Skeletal muscle satellite cell (primary cell): ENCODE results near the gene D2HGDH.

Experiments
- H3K27me3 ChIP-seq: 2 replicates; pipeline ENCODE4 v1.7.0; 2013; ENCODE audit warnings: low read length; ENCODE audit not compliant: control insufficient read depth, insufficient read depth
- H3K36me3 ChIP-seq: 2 replicates; pipeline ENCODE4 v1.7.0; 2013; ENCODE audit warnings: mild to moderate bottlenecking, control low read depth, low read length; ENCODE audit not compliant: insufficient read depth
- H3K4me1 ChIP-seq: 2 replicates; pipeline ENCODE4 v1.7.0; 2013; ENCODE audit warnings: low read length; ENCODE audit not compliant: control insufficient read depth, insufficient read depth
- H3K4me2 ChIP-seq: 2 replicates; pipeline ENCODE4 v1.7.0; 2013; ENCODE audit warnings: mild to moderate bottlenecking, low read length
- H3K4me3 ChIP-seq: 2 replicates; pipeline ENCODE4 v1.7.0; 2013; ENCODE audit warnings: low read length
- H3K9ac ChIP-seq: 2 replicates; pipeline ENCODE4 v1.7.0; 2013; ENCODE audit warnings: mild to moderate bottlenecking, low read depth, low read length, moderate library complexity
- H3K9me3 ChIP-seq: replicated peaks from 2 replicates; pipeline ENCODE4 v1.7.0; 2013; ENCODE audit warnings: mild to moderate bottlenecking, control low read depth, low read length

Gene D2HGDH

DNA sequence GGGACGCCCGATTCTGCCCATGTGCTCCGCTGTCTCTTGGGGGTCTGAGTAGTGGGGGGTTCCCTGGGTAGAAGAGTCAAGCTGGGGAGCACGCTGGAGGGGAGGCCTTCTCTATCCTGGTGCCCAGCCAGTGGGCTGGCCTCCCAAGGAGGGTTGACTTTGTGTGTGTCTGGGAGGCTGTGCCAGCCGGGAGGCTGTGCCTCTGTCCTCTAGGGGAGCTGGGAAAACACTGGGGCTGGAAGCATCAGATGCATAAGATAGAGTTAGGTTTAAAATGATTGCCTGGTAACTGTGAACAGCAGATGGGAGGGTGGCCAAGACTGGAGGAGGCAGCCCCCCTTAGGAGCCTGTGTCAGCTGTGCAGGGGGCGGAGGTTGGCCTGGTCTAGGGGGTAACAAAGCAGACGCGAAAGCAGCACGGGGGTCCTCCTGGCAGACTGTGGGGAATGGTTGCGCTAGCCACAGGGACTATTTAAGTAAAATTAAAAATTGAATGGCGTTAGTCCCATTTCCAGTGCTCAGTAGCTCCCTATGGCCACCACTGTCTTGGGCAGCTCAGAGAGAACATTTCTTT is 31.3 kb upstream of the D2HGDH start:
- Histone ChIP-seq H3K9me3 (no peaks in the 10 kb centered on the region), H3K36me3 (peaks cover 24% of the 10 kb centered on the region), H3K4me1 (peaks cover 7% of the 10 kb centered on the region), H3K9ac (peak overlapping the region; percentile 88), H3K4me3 (peak overlapping the region; percentile 98), H3K27me3 (no peaks in the 10 kb centered on the region), H3K4me2 (peak overlapping the region; percentile 100)

DNA sequence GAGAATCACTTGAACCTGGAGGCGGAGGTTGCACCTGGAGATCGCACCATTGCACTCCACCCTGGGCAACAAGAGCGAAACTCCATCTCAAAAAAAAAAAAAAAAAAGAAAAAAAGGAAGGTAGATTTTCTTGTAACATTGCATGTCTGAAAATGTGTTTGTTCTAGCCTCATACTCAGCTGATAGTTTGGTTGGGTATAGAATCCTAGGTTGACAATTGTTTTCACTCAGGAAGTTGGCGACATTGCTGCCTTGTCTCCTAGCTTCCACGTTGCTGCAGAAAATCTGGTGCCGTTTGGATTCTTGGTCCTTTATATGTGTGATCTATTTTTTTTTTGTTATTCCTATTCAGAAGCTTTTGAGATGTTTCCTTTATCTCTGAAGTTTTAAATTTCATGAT is 27.9 kb upstream of the D2HGDH start:
- no peaks in the 10 kb centered on the region for H3K27me3 ChIP-seq
- H3K4me1 ChIP-seq = peaks cover 7% of the 10 kb centered on the region
- H3K9me3 ChIP-seq = no peaks in the 10 kb centered on the region
- no peak overlapping the region for H3K4me3 ChIP-seq
- peaks cover 42% of the 10 kb centered on the region for H3K36me3 ChIP-seq
- H3K9ac ChIP-seq = no peak overlapping the region
- H3K4me2 ChIP-seq = no peak overlapping the region

DNA sequence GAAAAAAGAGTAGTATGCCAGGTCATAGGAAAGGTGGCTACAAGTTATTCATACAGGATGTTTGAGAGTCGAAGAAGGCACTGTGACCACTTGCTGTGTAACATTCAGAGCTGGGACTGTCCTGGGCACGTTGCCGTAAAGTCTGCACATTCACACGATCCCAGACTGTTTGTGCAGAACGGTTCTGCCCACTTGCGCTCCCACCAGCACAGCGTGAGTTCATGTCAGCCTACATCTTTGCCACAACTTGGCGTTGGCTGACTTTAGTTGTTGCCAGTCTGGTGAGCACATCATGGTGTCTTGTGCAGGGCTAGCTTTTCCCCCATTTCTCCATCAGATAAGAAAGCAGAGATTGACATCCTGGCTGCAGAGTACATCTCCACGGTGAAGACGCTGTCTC is 25.6 kb upstream of the D2HGDH start:
- no peak overlapping the region for H3K4me3 ChIP-seq
- H3K36me3 ChIP-seq = peaks cover 59% of the 10 kb centered on the region

DNA sequence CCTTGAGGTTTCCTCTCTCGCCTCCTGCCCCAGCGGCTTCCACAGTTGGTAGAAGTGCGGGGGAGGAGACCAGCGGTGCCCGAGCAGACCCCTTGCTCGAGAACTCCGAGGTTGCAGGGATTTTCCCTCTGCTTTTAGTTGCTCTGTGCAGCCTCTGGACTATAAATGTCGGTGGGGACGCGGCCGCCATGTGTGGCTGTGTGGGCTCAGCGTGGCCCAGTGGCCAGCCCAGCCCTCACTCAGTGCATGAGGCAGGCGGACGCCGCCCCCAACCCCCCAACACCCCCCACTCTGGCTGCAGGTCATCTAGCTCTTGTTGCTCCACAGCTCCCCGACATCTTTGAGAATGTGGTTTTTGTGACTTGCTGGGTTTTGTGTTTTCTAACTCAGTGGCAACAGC is 15.3 kb upstream of the D2HGDH start:
- H3K9me3 ChIP-seq = peaks cover 5% of the 10 kb centered on the region
- no peak overlapping the region for H3K4me2 ChIP-seq
- H3K4me1 ChIP-seq = no peaks in the 10 kb centered on the region
- H3K9ac ChIP-seq = no peak overlapping the region
- H3K4me3 ChIP-seq = no peak overlapping the region
- no peaks in the 10 kb centered on the region for H3K27me3 ChIP-seq
- H3K36me3 ChIP-seq = peaks cover 59% of the 10 kb centered on the region

More for the DNA sequence above, 25.6 kb upstream of the D2HGDH start:
- Histone ChIP-seq H3K4me1 (no peaks in the 10 kb centered on the region), H3K9me3 (no peaks in the 10 kb centered on the region), H3K9ac (no peak overlapping the region), H3K4me2 (no peak overlapping the region), H3K27me3 (no peaks in the 10 kb centered on the region)

DNA sequence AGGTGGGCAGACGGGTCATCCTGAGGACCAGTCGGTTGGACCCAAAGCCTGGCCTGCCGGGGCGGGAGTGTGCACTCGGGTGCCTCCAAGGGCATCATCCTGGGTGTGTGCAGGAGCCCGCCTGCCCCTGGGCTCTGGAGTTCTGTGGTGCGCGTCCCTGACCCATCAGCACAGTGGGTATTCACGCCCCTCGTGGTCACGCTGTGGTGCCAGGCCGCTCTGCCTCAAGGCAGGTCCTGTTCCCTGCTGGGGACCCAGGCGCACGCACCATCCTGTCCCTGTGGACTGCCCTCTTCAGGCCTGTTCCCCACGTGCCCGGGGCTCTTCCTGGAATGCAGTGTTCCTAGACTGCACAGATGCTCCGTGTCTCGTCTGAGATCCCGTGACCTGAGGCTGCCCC is 14.3 kb upstream of the D2HGDH start:
- no peak overlapping the region for H3K4me2 ChIP-seq
- peaks cover 5% of the 10 kb centered on the region for H3K9me3 ChIP-seq
- no peaks in the 10 kb centered on the region for H3K27me3 ChIP-seq
- peaks cover 57% of the 10 kb centered on the region for H3K36me3 ChIP-seq
- no peak overlapping the region for H3K9ac ChIP-seq
- no peaks in the 10 kb centered on the region for H3K4me1 ChIP-seq
- no peak overlapping the region for H3K4me3 ChIP-seq

DNA sequence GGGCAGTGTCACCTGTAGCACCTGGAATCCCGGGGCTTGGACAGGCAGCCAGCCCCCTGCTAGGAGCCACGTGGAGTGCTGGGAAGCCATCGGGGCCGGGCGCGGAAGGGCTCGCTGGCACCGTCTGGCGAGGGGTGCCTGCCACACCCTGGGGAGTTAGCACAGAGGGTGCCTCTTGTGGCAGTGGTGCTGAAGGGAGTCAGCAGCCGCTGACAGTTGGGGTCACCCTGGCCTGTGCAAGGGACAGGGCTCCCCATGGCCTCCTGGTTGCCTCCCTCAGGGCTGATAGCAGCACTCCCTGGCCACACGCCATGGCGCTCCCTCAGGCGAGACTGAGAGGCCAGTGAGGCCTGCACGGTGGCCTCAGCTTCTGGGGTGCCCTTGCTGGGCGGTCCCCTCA is 13.9 kb upstream of the D2HGDH start:
- peaks cover 5% of the 10 kb centered on the region for H3K9me3 ChIP-seq
- no peaks in the 10 kb centered on the region for H3K27me3 ChIP-seq
- peaks cover 57% of the 10 kb centered on the region for H3K36me3 ChIP-seq
- no peaks in the 10 kb centered on the region for H3K4me1 ChIP-seq
- no peak overlapping the region for H3K4me3 ChIP-seq
- H3K9ac ChIP-seq = no peak overlapping the region
- no peak overlapping the region for H3K4me2 ChIP-seq

DNA sequence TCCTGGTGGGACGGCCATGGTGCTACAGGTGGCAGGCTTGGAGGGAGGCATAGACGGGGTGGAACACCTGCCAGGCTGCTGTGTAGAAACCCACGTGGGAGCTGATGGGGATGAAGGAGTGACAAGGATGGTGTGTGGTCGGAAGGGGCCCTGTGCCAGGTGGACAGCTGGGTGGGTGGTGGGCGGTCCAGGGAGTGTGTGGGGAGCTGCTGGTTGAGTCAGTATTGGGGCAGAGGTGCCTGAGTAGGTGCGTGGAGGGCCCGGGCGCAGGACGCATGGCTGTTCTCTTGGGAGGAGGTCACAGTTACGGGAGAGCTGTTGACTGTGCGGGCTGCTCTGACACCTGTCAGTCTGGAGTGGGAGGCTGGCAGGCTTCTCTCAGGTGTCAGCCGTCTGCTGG is 12.6 kb upstream of the D2HGDH start:
- peaks cover 57% of the 10 kb centered on the region for H3K36me3 ChIP-seq
- H3K9ac ChIP-seq = no peak overlapping the region
- H3K9me3 ChIP-seq = peaks cover 5% of the 10 kb centered on the region
- H3K27me3 ChIP-seq = no peaks in the 10 kb centered on the region
- H3K4me3 ChIP-seq = no peak overlapping the region
- H3K4me1 ChIP-seq = no peaks in the 10 kb centered on the region
- no peak overlapping the region for H3K4me2 ChIP-seq

DNA sequence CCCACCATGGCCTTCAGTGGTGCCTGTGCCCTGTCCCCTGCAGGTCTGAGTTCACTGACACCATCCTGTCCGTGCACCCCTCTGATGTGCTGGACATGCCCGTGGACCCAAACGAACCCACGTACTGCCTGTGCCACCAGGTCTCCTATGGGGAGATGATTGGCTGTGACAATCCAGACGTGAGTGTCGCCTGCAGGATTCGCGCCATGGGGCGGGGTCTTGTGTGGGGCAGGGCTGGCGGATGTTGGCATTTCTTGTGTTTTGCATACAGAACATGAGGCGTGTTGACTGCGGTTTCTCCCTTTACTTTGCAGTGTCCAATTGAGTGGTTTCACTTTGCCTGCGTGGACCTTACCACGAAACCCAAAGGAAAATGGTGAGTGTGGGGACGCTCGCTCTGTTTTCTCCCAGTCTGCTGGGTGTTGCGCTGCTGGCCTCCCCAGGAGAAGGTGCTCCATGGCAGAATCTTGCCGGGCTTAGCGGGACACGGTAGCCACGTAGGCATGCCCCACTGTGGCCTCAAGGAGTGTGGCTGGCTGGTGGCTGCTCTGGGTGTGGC is 11.5 kb upstream of the D2HGDH start:
- H3K27me3 ChIP-seq = no peaks in the 10 kb centered on the region
- H3K4me3 ChIP-seq = no peak overlapping the region
- H3K9me3 ChIP-seq = peaks cover 5% of the 10 kb centered on the region
- H3K4me2 ChIP-seq = no peak overlapping the region
- no peaks in the 10 kb centered on the region for H3K4me1 ChIP-seq
- no peak overlapping the region for H3K9ac ChIP-seq
- peaks cover 57% of the 10 kb centered on the region for H3K36me3 ChIP-seq

DNA sequence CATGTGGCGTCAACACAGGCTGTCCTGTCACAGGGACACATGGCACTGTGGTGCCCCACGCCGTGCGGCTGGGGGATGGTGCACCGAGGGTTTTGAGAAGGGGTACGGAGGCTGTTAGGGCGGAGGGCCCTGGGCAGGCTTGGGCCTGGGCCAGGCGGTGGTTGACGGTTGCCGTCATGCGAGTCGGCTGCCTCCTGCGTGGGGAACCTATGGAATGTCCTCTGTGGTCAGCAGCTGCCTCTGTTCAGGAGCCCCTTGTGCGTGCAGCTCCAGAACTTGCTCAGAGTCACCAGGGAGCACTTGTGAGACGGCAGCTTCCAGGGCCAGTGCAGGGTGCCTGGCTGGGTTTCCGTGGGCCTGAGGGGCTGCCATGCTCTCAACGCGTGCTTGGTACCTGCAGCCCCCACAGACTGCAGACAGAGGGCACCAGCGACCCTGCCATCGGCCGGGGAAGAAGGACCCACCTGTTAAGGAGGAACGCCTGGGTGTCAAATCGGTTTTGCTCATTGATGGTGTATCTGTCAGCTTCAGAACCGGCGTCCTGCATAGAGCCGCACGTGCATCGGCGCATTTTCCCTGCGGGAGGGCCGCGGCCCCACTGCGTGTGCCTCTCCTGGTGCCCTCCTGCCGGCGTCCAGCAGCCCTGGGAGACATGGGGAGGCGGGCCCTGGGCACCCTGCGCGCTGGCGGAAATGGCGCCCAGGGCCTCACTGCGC is 10.0 kb upstream of the D2HGDH start:
- H3K4me3 ChIP-seq = no peak overlapping the region
- H3K36me3 ChIP-seq = peaks cover 50% of the 10 kb centered on the region
- peaks cover 7% of the 10 kb centered on the region for H3K4me1 ChIP-seq
- no peaks in the 10 kb centered on the region for H3K27me3 ChIP-seq
- no peak overlapping the region for H3K4me2 ChIP-seq
- peaks cover 5% of the 10 kb centered on the region for H3K9me3 ChIP-seq
- no peak overlapping the region for H3K9ac ChIP-seq

DNA sequence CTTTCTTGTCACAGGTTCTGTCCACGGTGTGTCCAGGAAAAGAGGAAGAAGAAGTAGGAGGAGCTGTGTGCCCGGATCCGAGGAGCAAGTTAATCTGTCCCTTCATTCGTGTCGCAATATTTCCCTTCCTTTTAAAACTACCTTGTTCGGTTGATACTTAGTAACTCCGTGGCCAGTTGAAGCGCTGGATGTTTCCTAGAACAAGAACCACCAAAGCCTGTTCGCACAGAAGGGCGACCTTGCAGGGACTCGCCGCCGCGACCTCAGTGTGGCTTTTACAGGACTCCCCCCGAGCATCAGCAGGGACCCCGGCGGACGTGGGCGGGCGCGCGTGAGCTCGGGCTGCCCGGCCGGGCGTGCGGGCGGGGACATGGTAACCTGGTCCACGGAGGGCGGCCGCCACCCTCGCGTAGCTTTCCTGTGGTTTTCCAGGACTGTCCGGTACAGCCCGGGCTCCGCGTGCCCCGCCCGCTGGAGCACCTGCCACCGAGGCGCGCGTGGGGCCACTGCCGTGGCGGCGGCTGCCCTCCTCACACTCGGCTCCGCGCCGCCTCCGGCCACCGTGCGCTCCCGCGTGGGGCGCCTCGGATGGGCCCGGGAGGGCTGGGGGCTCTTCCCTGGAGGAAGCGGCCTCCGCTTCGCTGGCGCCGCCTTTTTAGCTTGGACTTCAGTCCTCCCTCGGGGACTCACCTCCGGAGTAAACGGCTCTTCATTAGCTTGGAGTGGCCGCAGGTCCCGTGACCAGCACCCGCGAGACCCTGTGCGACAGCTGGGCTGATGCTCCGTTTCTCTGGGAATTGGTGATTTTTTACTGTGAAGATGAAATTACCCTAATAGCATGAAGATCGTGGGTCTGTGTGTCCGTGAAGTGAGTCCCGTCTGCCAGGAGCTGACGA is 9.2 kb upstream of the D2HGDH start:
- Histone ChIP-seq H3K36me3 (peaks cover 42% of the 10 kb centered on the region), H3K4me3 (no peak overlapping the region), H3K4me1 (peaks cover 7% of the 10 kb centered on the region), H3K27me3 (no peaks in the 10 kb centered on the region), H3K9ac (no peak overlapping the region), H3K4me2 (peak overlapping the region; percentile 20), H3K9me3 (peaks cover 5% of the 10 kb centered on the region)

DNA sequence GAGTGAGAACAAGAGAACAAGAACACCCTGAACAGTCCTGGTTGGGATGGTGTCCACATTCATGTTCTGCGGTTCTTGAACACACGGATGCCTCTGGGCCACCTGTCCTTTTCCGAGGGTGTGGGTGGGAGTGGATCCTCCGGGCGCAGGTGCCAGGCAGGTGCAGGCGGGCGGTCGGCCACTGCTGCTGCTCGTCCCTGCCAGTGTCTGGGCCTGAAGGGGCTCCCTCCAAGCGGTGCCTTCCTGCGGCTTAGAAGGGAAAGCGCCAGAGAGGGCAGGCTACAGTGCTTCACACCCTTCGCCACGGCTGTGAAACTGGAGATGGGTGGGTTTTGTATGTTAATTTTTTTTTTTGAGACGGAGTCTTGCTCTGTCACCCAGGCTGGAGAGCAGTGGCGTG is 8.0 kb upstream of the D2HGDH start:
- no peaks in the 10 kb centered on the region for H3K27me3 ChIP-seq
- H3K9me3 ChIP-seq = peaks cover 5% of the 10 kb centered on the region
- H3K4me3 ChIP-seq = no peak overlapping the region
- no peak overlapping the region for H3K4me2 ChIP-seq
- H3K9ac ChIP-seq = no peak overlapping the region
- peaks cover 34% of the 10 kb centered on the region for H3K36me3 ChIP-seq
- H3K4me1 ChIP-seq = peaks cover 7% of the 10 kb centered on the region
